NT2/D1 (cell line): ENCODE measurements around the gene PLEKHA6.

ENCODE experiments used
- DNase-seq: peaks from one replicate; pipeline ENCODE4 v3.0.0-alpha.2; 2011; ENCODE audit warnings: low read depth, low spot score
- H3K27me3 ChIP-seq: 2 replicates; pipeline ENCODE4 v1.6.0; 2011; ENCODE audit warnings: mild to moderate bottlenecking; ENCODE audit not compliant: insufficient read length, insufficient read depth
- H3K36me3 ChIP-seq: 2 replicates; pipeline ENCODE4 v1.6.1; 2011; ENCODE audit warnings: mild to moderate bottlenecking, low read length, mixed read lengths; ENCODE audit not compliant: insufficient read depth, insufficient read length
- H3K4me1 ChIP-seq: 2 replicates; pipeline ENCODE4 v1.5.1; 2011; ENCODE audit not compliant: insufficient read depth, insufficient read length
- H3K4me3 ChIP-seq: 2 replicates; pipeline ENCODE4 v1.5.1; 2011; ENCODE audit warnings: low read depth; ENCODE audit not compliant: insufficient read length
- H3K9ac ChIP-seq: 2 replicates; pipeline ENCODE4 v1.6.0; 2011; ENCODE audit warnings: low read depth; ENCODE audit not compliant: insufficient read length
- H3K9me3 ChIP-seq: 2 replicates; pipeline ENCODE4 v1.5.1; 2011; ENCODE audit warnings: mild to moderate bottlenecking, low read length; ENCODE audit not compliant: insufficient read depth
- SUZ12 ChIP-seq: IDR thresholded peaks from 2 replicates; pipeline ENCODE4 v1.6.1; 2011; ENCODE audit not compliant: insufficient read length, insufficient read depth; ENCODE audit errors: extremely low read depth
- YY1 ChIP-seq: IDR thresholded peaks from 2 replicates; pipeline ENCODE4 v1.6.1; 2011; ENCODE audit not compliant: insufficient read length, insufficient read depth
- ZNF274 ChIP-seq: IDR thresholded peaks from 2 replicates; pipeline ENCODE4 v1.6.1; 2011; ENCODE audit warnings: mild to moderate bottlenecking, low read depth, low read length

The PLEKHA6 gene

GRCh38 chr1:204287466-204287891 is 72.2 kb downstream of the PLEKHA6 start:
- no peaks in the 10 kb centered on the region for H3K9me3 ChIP-seq
- peaks cover 14% of the 10 kb centered on the region for H3K4me1 ChIP-seq
- H3K9ac ChIP-seq, result no peak overlapping the region
- no peak for TF ChIP-seq SUZ12
- TF ChIP-seq YY1, result no peak
- TF ChIP-seq ZNF274, result no peak
- no peak for DNase-seq
- H3K36me3 ChIP-seq, result no peaks in the 10 kb centered on the region
- H3K4me3 ChIP-seq, result no peak overlapping the region
- H3K27me3 ChIP-seq, result peaks cover 3% of the 10 kb centered on the region

GRCh38 chr1:204286831-204287421 is 72.8 kb downstream of the PLEKHA6 start:
- Histone ChIP-seq H3K36me3 (no peaks in the 10 kb centered on the region), H3K4me3 (no peak overlapping the region), H3K27me3 (peaks cover 3% of the 10 kb centered on the region), H3K9ac (no peak overlapping the region), H3K4me1 (peaks cover 12% of the 10 kb centered on the region), H3K9me3 (no peaks in the 10 kb centered on the region)
- DNase-seq, result no peak
- no peak for TF ChIP-seq ZNF274
- no peak for TF ChIP-seq SUZ12
- no peak for TF ChIP-seq YY1

GRCh38 chr1:204286315-204286714 is 73.4 kb downstream of the PLEKHA6 start:
- Histone ChIP-seq H3K4me1 (peaks cover 12% of the 10 kb centered on the region), H3K27me3 (peaks cover 3% of the 10 kb centered on the region), H3K9me3 (no peaks in the 10 kb centered on the region), H3K4me3 (no peak overlapping the region), H3K36me3 (no peaks in the 10 kb centered on the region), H3K9ac (no peak overlapping the region)
- no peak for DNase-seq
- TF ChIP-seq SUZ12 (no peak), YY1 (no peak), ZNF274 (no peak)

- H3K36me3 ChIP-seq, result no peaks in the 10 kb centered on the region
- no peak overlapping the region for H3K9ac ChIP-seq
- H3K4me1 ChIP-seq, result peaks cover 12% of the 10 kb centered on the region
- no peaks in the 10 kb centered on the region for H3K9me3 ChIP-seq
- no peak overlapping the region for H3K4me3 ChIP-seq
- DNase-seq, result no peak
- H3K27me3 ChIP-seq, result peaks cover 3% of the 10 kb centered on the region
- TF ChIP-seq ZNF274, result no peak
Measured at GRCh38 chr1:204285436-204286305, 74.1 kb downstream of the PLEKHA6 start.

- Histone ChIP-seq H3K36me3 (no peaks in the 10 kb centered on the region), H3K4me1 (peaks cover 12% of the 10 kb centered on the region), H3K9me3 (no peaks in the 10 kb centered on the region), H3K27me3 (peaks cover 3% of the 10 kb centered on the region), H3K4me3 (no peak overlapping the region), H3K9ac (no peak overlapping the region)
- DNase-seq, result no peak
- no peak for TF ChIP-seq YY1
- no peak for TF ChIP-seq SUZ12
- TF ChIP-seq ZNF274, result no peak
Measured at GRCh38 chr1:204284929-204285328, 74.8 kb downstream of the PLEKHA6 start.

- DNase-seq, result no peak
- no peak overlapping the region for H3K9ac ChIP-seq
- no peak overlapping the region for H3K4me3 ChIP-seq
- H3K36me3 ChIP-seq, result no peaks in the 10 kb centered on the region
- peaks cover 3% of the 10 kb centered on the region for H3K27me3 ChIP-seq
- no peaks in the 10 kb centered on the region for H3K9me3 ChIP-seq
- TF ChIP-seq YY1 (no peak), SUZ12 (no peak), ZNF274 (no peak)
- H3K4me1 ChIP-seq, result peaks cover 12% of the 10 kb centered on the region
Measured at GRCh38 chr1:204283711-204284651, 75.7 kb downstream of the PLEKHA6 start.

GRCh38 chr1:204282761-204283221 is 76.9 kb downstream of the PLEKHA6 start:
- H3K4me3 ChIP-seq, result no peak overlapping the region
- no peaks in the 10 kb centered on the region for H3K36me3 ChIP-seq
- no peaks in the 10 kb centered on the region for H3K9me3 ChIP-seq
- peaks cover 3% of the 10 kb centered on the region for H3K27me3 ChIP-seq
- no peak overlapping the region for H3K9ac ChIP-seq
- TF ChIP-seq YY1 (no peak), ZNF274 (no peak), SUZ12 (no peak)
- peaks cover 8% of the 10 kb centered on the region for H3K4me1 ChIP-seq
- no peak for DNase-seq
